ENCODE data around the gene TBX4.

The TBX4 gene

GRCh38 chr17:61452301-61453290 lies at the start of gene TBX4:
Gene TBX4 (plus strand): TSS chr17:61452422. CDS start chr17:61456491, 4,069 bp downstream.
- DNase-seq (ENCODE audit: extremely low read depth in 1 of 2, low read depth in 1 of 2) = no peak

- no peak for DNase-seq (ENCODE audit: extremely low read depth in 1 of 2, low read depth in 1 of 2)
Measured at GRCh38 chr17:61402978-61403800, 49.0 kb upstream of the TBX4 start.

- DNase-seq (ENCODE audit: extremely low read depth in 1 of 2, low read depth in 1 of 2) = no peak
Measured at GRCh38 chr17:61403801-61404662, 48.2 kb upstream of the TBX4 start.

- DNase-seq (ENCODE audit: extremely low read depth in 1 of 2, low read depth in 1 of 2) = no peak
Measured at GRCh38 chr17:61404663-61404912, 47.6 kb upstream of the TBX4 start.

GRCh38 chr17:61404913-61405685 lies 47.1 kb upstream of the TBX4 start:
- DNase-seq (ENCODE audit: extremely low read depth in 1 of 2, low read depth in 1 of 2) = no peak

- DNase-seq (ENCODE audit: extremely low read depth in 1 of 2, low read depth in 1 of 2) = no peak
Measured at GRCh38 chr17:61405686-61406536, 46.3 kb upstream of the TBX4 start.

- DNase-seq (ENCODE audit: extremely low read depth in 1 of 2, low read depth in 1 of 2) = no peak
Measured at GRCh38 chr17:61406537-61406845, 45.7 kb upstream of the TBX4 start.

GRCh38 chr17:61406971-61407911 lies 45.0 kb upstream of the TBX4 start:
- DNase-seq (ENCODE audit: extremely low read depth in 1 of 2, low read depth in 1 of 2) = no peak

- DNase-seq (ENCODE audit: extremely low read depth in 1 of 2, low read depth in 1 of 2) = no peak
Measured at GRCh38 chr17:61408151-61409041, 43.8 kb upstream of the TBX4 start.

- no peak for DNase-seq (ENCODE audit: extremely low read depth in 1 of 2, low read depth in 1 of 2)
Measured at GRCh38 chr17:61409301-61410112, 42.7 kb upstream of the TBX4 start.

- DNase-seq (ENCODE audit: extremely low read depth in 1 of 2, low read depth in 1 of 2) = peak in 1 of 2 donors; percentile 49
Measured at GRCh38 chr17:61410141-61411010, 41.8 kb upstream of the TBX4 start.

GRCh38 chr17:61411011-61411260 lies 41.3 kb upstream of the TBX4 start:
- DNase-seq (ENCODE audit: extremely low read depth in 1 of 2, low read depth in 1 of 2) = no peak

GRCh38 chr17:61411261-61412142 lies 40.7 kb upstream of the TBX4 start:
- no peak for DNase-seq (ENCODE audit: extremely low read depth in 1 of 2, low read depth in 1 of 2)

GRCh38 chr17:61412143-61412859 lies 39.9 kb upstream of the TBX4 start:
- peak in 1 of 2 donors; percentile 48 for DNase-seq (ENCODE audit: extremely low read depth in 1 of 2, low read depth in 1 of 2)

All from stimulated activated CD8-positive, alpha-beta memory T cell treated with anti-CD3 and anti-CD28 coated beads, Interleukin-7, amount 100 ng/mL, for 48 hours (primary cell).